Panc1 (cell line): ENCODE results near the gene SUGCT. TPM values are rescaled to one million over a fixed set of nuclear protein-coding genes. Genes with fewer than 3 reads are reported as not detected.
"Not testable (repeated sequence)": the region's sequence is repeated elsewhere in the genome, so short reads cannot be mapped to it uniquely, and the experiment has no call there.

Experiments used
- ATAC-seq: fragments of 200-7000 bp; cut with Tn5 transposase; 2 replicates; pipeline ENCODE4 v1.9.1; 2020; ENCODE audit warnings: mild to moderate bottlenecking, moderate library complexity
- BruUV-seq: library from RNA; stranded (reverse); fragments of 400-500 nt; replicated peaks from 2 replicates; lab custom pipeline; 2021; lab: Mats Ljungman, UMichigan
- CTCF ChIA-PET: fragments of 300-600 bp; sonication (Branson Sonifier 250); formaldehyde crosslinking; loops from one replicate; lab custom pipeline; 2022; ENCODE audit warnings: antibody characterized with exemption; lab: Charles Lee
- POLR2A ChIA-PET: fragments of 300-600 bp; sonication (Branson Sonifier 250); formaldehyde crosslinking; loops from one replicate; lab custom pipeline; 2022; ENCODE audit warnings: antibody characterized with exemption; lab: Charles Lee
- DNase-seq: peaks from one replicate; pipeline ENCODE4 v3.0.0-alpha.2; 2010; ENCODE audit warnings: low read depth, low spot score
- H3K27ac ChIP-seq: 2 replicates; pipeline ENCODE4 v1.5.1; 2011; ENCODE audit warnings: mild to moderate bottlenecking, low read length, inconsistent platforms
- H3K27me3 ChIP-seq: fragments of 200-500 bp; sonication (Bioruptor generic); 2 replicates; pipeline ENCODE4 v1.6.0; 2014; ENCODE audit warnings: low read length, inconsistent platforms; ENCODE audit not compliant: control insufficient read depth, insufficient read depth
- H3K36me3 ChIP-seq: fragments of 200-500 bp; sonication (Bioruptor generic); 2 replicates; pipeline ENCODE4 v1.5.1; 2014; ENCODE audit warnings: inconsistent platforms, mild to moderate bottlenecking, low read length, moderate library complexity; ENCODE audit not compliant: control insufficient read depth, insufficient read depth
- H3K4me1 ChIP-seq: 2 replicates; pipeline ENCODE4 v1.5.1; 2011; ENCODE audit warnings: inconsistent platforms, mild to moderate bottlenecking, low read length, moderate library complexity; ENCODE audit not compliant: control insufficient read depth, insufficient read depth
- H3K4me3 ChIP-seq, 2 experiments: 2 replicates each; pipeline ENCODE4 v1.5.1; 2011 to 2012; ENCODE audit warnings: low read depth in 2 of 2, low read length in 2 of 2, mild to moderate bottlenecking in 2 of 2, inconsistent platforms in 1 of 2, moderate library complexity in 1 of 2
- H3K9me3 ChIP-seq: fragments of 200-500 bp; sonication (Bioruptor generic); 2 replicates; pipeline ENCODE4 v1.5.1; 2014; ENCODE audit warnings: low read depth, mild to moderate bottlenecking, inconsistent platforms, low read length, moderate library complexity; ENCODE audit not compliant: control insufficient read depth, insufficient read depth
- POLR2AphosphoS5 ChIP-seq: IDR thresholded peaks from 2 replicates; pipeline ENCODE4 v1.6.1; 2012; ENCODE audit warnings: mild to moderate bottlenecking, low read depth, low read length, moderate library complexity
- SIN3A ChIP-seq: IDR thresholded peaks from 2 replicates; pipeline ENCODE4 v1.6.1; 2012; ENCODE audit warnings: low read depth, mild to moderate bottlenecking, low read length, moderate library complexity, borderline replicate concordance; ENCODE audit not compliant: insufficient read depth
- TCF7L2 ChIP-seq: IDR thresholded peaks from 2 replicates; pipeline ENCODE4 v1.6.1; 2011; ENCODE audit warnings: mild to moderate bottlenecking, low read depth, low read length, inconsistent platforms
- in situ Hi-C: cut with HindIII; loops from 2 replicates; pipeline ENCODE4 v1.10.0; 2016; ENCODE audit warnings: low sequenced_read_pairs, low pct_unique_long_range_greater_than_20kb
- intact Hi-C: fragments of 100-400 bp; cut with micrococcal nuclease; formaldehyde crosslinking; loops from one replicate; pipeline ENCODE4 v1.10.0; 2022; ENCODE audit not compliant: unreplicated experiment
- total RNA-seq: library from RNA; stranded (reverse); gene quantifications from one replicate; pipeline ENCODE4 v1.2.1, GENCODE V29; 2021; ENCODE audit not compliant: unreplicated experiment
- TF ChIP-seq, protein P1 (sequence below): fragments of 450-650 bp; IDR thresholded peaks from 2 replicates; pipeline ENCODE4 v1.5.1; 2017; ENCODE audit warnings: mild to moderate bottlenecking
- TF ChIP-seq, protein P2 (sequence below), 2 experiments: IDR thresholded peaks; 2 replicates each; pipeline ENCODE4 v1.6.1; 2011 to 2012; ENCODE audit warnings: low read depth in 2 of 2, control low read depth in 1 of 2, low read length in 1 of 2, mild to moderate bottlenecking in 1 of 2, moderate library complexity in 1 of 2; ENCODE audit not compliant: insufficient read depth in 1 of 2

The SUGCT gene
- total RNA-seq, 1 experiment from 2014 or later = 3.1 TPM

DNA sequence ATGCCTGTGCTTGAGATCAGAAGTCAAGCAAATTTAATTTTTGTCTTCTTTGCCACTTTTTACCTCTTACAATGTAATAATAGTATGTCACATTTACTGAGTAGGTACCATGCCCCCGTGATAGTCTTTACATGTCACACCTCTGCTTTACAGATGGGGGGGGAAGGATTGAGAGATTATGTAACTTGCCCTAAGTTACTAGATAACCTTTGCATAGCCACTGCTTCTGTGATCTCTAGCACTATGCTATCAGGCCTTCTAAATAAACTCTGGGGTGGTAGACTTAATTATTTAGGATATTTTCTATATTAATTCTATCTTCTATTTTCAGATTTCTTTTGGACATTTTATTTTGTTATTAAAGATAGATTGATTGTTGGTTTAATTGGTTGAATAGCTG lies 514.4 kb downstream of the SUGCT start:
- no peak overlapping the region for H3K27ac ChIP-seq
- H3K36me3 ChIP-seq = no peaks in the 10 kb centered on the region
- ATAC-seq = no peak
- intact Hi-C loops (no loop called here), in situ Hi-C loops (no loop called here)
- POLR2A ChIA-PET = no interaction called here
- no peak overlapping the region for H3K4me3 ChIP-seq
- H3K4me1 ChIP-seq = no peaks in the 10 kb centered on the region
- BruUV-seq = no TSS peak
- no peak for DNase-seq
- no peak for TF ChIP-seq POLR2AphosphoS5
- TF ChIP-seq TCF7L2 = no peak
- no peak for TF ChIP-seq SIN3A
- TF ChIP-seq, protein P1, sequence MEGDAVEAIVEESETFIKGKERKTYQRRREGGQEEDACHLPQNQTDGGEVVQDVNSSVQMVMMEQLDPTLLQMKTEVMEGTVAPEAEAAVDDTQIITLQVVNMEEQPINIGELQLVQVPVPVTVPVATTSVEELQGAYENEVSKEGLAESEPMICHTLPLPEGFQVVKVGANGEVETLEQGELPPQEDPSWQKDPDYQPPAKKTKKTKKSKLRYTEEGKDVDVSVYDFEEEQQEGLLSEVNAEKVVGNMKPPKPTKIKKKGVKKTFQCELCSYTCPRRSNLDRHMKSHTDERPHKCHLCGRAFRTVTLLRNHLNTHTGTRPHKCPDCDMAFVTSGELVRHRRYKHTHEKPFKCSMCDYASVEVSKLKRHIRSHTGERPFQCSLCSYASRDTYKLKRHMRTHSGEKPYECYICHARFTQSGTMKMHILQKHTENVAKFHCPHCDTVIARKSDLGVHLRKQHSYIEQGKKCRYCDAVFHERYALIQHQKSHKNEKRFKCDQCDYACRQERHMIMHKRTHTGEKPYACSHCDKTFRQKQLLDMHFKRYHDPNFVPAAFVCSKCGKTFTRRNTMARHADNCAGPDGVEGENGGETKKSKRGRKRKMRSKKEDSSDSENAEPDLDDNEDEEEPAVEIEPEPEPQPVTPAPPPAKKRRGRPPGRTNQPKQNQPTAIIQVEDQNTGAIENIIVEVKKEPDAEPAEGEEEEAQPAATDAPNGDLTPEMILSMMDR = no peak
- TF ChIP-seq, protein P2, sequence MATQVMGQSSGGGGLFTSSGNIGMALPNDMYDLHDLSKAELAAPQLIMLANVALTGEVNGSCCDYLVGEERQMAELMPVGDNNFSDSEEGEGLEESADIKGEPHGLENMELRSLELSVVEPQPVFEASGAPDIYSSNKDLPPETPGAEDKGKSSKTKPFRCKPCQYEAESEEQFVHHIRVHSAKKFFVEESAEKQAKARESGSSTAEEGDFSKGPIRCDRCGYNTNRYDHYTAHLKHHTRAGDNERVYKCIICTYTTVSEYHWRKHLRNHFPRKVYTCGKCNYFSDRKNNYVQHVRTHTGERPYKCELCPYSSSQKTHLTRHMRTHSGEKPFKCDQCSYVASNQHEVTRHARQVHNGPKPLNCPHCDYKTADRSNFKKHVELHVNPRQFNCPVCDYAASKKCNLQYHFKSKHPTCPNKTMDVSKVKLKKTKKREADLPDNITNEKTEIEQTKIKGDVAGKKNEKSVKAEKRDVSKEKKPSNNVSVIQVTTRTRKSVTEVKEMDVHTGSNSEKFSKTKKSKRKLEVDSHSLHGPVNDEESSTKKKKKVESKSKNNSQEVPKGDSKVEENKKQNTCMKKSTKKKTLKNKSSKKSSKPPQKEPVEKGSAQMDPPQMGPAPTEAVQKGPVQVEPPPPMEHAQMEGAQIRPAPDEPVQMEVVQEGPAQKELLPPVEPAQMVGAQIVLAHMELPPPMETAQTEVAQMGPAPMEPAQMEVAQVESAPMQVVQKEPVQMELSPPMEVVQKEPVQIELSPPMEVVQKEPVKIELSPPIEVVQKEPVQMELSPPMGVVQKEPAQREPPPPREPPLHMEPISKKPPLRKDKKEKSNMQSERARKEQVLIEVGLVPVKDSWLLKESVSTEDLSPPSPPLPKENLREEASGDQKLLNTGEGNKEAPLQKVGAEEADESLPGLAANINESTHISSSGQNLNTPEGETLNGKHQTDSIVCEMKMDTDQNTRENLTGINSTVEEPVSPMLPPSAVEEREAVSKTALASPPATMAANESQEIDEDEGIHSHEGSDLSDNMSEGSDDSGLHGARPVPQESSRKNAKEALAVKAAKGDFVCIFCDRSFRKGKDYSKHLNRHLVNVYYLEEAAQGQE (IDR thresholded peaks at IDR 0.05; ENCODE audit: insufficient read depth in 1 of 2, low read depth in 2 of 2, low read length in 1 of 2) = no peak
- CTCF ChIA-PET = no interaction called here
- no peaks in the 10 kb centered on the region for H3K27me3 ChIP-seq
- no peaks in the 10 kb centered on the region for H3K9me3 ChIP-seq

DNA sequence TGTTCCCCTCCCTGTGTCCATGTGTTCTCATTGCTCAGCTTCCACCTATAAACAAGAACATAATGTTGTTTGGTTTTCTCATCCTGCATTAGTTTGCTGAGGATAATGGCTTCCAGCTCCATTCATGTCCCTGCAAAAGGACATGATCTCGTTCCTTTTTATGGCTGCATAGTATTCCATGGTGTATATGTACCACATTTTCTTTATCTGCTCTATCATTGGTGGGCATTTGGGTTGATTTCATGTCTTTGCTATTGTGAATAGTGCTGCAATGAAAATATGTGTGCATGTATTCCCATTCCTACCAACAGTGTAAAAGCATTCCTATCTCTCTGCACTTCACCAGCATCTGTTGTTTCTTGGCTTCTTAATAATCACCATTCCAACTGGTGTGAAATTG lies 516.1 kb downstream of the SUGCT start:
- POLR2A ChIA-PET, H3K9me3 ChIP-seq, DNase-seq, H3K36me3 ChIP-seq, BruUV-seq, in situ Hi-C loops, H3K4me3 ChIP-seq, intact Hi-C loops, CTCF ChIA-PET, H3K4me1 ChIP-seq, H3K27me3 ChIP-seq, ATAC-seq, H3K27ac ChIP-seq: not testable (repeated sequence)

DNA sequence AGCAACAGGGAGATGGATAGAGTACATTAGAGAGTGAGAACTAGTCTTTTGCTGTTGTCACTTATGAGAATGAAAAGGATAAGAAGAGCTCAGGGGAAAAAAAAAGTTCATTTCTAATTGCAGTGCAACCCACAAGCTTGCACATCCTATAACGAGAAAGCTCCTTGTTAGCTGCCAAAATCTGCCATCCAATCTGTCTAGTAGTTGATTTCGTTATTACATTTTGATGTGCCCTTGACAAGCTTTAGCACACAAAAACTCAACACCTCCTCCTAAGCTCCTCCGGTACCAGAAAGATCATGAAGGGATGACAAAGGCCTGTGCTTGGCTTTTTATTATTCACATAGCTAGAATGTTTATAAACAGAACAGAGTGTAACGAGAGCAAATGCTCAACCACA lies 519.4 kb downstream of the SUGCT start:
- intact Hi-C loops = no loop called here
- Histone ChIP-seq H3K4me3 (no peak overlapping the region), H3K36me3 (no peaks in the 10 kb centered on the region), H3K4me1 (no peaks in the 10 kb centered on the region), H3K27ac (no peak overlapping the region), H3K9me3 (no peaks in the 10 kb centered on the region), H3K27me3 (no peaks in the 10 kb centered on the region)
- in situ Hi-C loops = no loop called here
- TF ChIP-seq POLR2AphosphoS5 = no peak
- TF ChIP-seq, protein P1 = no peak
- TF ChIP-seq, protein P2 (IDR thresholded peaks at IDR 0.05; ENCODE audit: insufficient read depth in 1 of 2, low read depth in 2 of 2, low read length in 1 of 2) = no peak
- TF ChIP-seq TCF7L2 = no peak
- no peak for TF ChIP-seq SIN3A
- ATAC-seq (no peak), DNase-seq (no peak)
- no TSS peak for BruUV-seq
- POLR2A ChIA-PET = no interaction called here
- CTCF ChIA-PET = no interaction called here
